NCI-H1694 treated with DMSO at 0.1 percent for 48 hours (cell line): ENCODE measurements around the gene CAMSAP2.
A peak's percentile ranks its signal among the peaks of the same experiment; 100 is the strongest.

Source experiments
- DNase-seq: peaks from one replicate; lab custom pipeline; 2025; lab: John Stamatoyannopoulos, UW

Gene CAMSAP2

GRCh38 chr1:200738327-200738948 lies at the start of gene CAMSAP2:
Gene CAMSAP2 (plus strand): TSS chr1:200738893. CDS start chr1:200739828, 935 bp downstream.
- peak; percentile 93 for DNase-seq

GRCh38 chr1:200692316-200692715 lies 46.4 kb upstream of the CAMSAP2 start:
- DNase-seq: no peak

GRCh38 chr1:200693327-200693726 lies 45.4 kb upstream of the CAMSAP2 start:
- no peak for DNase-seq

- no peak for DNase-seq
Observed at GRCh38 chr1:200694738-200695137, 44.0 kb upstream of the CAMSAP2 start.

- DNase-seq: no peak
Observed at GRCh38 chr1:200699871-200700270, 38.8 kb upstream of the CAMSAP2 start.

GRCh38 chr1:200704986-200705500 lies 33.6 kb upstream of the CAMSAP2 start:
- no peak for DNase-seq

GRCh38 chr1:200706111-200706814 lies 32.4 kb upstream of the CAMSAP2 start:
- no peak for DNase-seq

GRCh38 chr1:200707116-200707515 lies 31.6 kb upstream of the CAMSAP2 start:
- no peak for DNase-seq

- DNase-seq: no peak
Observed at GRCh38 chr1:200708161-200708560, 30.5 kb upstream of the CAMSAP2 start.

GRCh38 chr1:200708769-200709168 lies 29.9 kb upstream of the CAMSAP2 start:
- no peak for DNase-seq

- DNase-seq: no peak
Observed at GRCh38 chr1:200710166-200710565, 28.5 kb upstream of the CAMSAP2 start.

GRCh38 chr1:200714504-200715187 lies 24.0 kb upstream of the CAMSAP2 start:
- no peak for DNase-seq

- DNase-seq: no peak
Observed at GRCh38 chr1:200720199-200720598, 18.5 kb upstream of the CAMSAP2 start.

- DNase-seq: no peak
Observed at GRCh38 chr1:200724064-200724463, 14.6 kb upstream of the CAMSAP2 start.

GRCh38 chr1:200727257-200727656 lies 11.4 kb upstream of the CAMSAP2 start:
- DNase-seq: no peak

GRCh38 chr1:200729863-200730262 lies 8.8 kb upstream of the CAMSAP2 start:
- DNase-seq: no peak

- no peak for DNase-seq
Observed at GRCh38 chr1:200731654-200732332, 6.9 kb upstream of the CAMSAP2 start.

GRCh38 chr1:200732438-200732837 lies 6.3 kb upstream of the CAMSAP2 start:
- DNase-seq: no peak

- DNase-seq: no peak
Observed at GRCh38 chr1:200733907-200734306, 4.8 kb upstream of the CAMSAP2 start.

- no peak for DNase-seq
Observed at GRCh38 chr1:200737647-200738291, 924 bp upstream of the CAMSAP2 start.

- DNase-seq: peak; percentile 42
Observed at GRCh38 chr1:200738949-200739651, 407 bp downstream of the CAMSAP2 start.
